ENCODE data around the gene LIN7A.

The LIN7A gene

GRCh38 chr12:80849337-80849736 is 88.4 kb downstream of the LIN7A start:
- DNase-seq = no peak

- DNase-seq = no peak
Observed at GRCh38 chr12:80848858-80849257, 88.9 kb downstream of the LIN7A start.

GRCh38 chr12:80847575-80847974 is 90.2 kb downstream of the LIN7A start:
- no peak for DNase-seq

- DNase-seq = no peak
Observed at GRCh38 chr12:80846952-80847351, 90.8 kb downstream of the LIN7A start.

- DNase-seq = no peak
Observed at GRCh38 chr12:80845639-80846038, 92.1 kb downstream of the LIN7A start.

- no peak for DNase-seq
Observed at GRCh38 chr12:80843969-80844368, 93.8 kb downstream of the LIN7A start.

GRCh38 chr12:80838708-80839107 is 99.0 kb downstream of the LIN7A start:
- no peak for DNase-seq

- no peak for DNase-seq
Observed at GRCh38 chr12:80838024-80838658, 99.6 kb downstream of the LIN7A start.

- peak; percentile 3 to 41 for DNase-seq
Observed at GRCh38 chr12:80837342-80837978, 100.3 kb downstream of the LIN7A start.

- DNase-seq = no peak
Observed at GRCh38 chr12:80834724-80835123, 103.0 kb downstream of the LIN7A start.

GRCh38 chr12:80830533-80831088 is 107.1 kb downstream of the LIN7A start:
- DNase-seq = no peak

GRCh38 chr12:80829767-80830166 is 108.0 kb downstream of the LIN7A start:
- DNase-seq = no peak

GRCh38 chr12:80825506-80825905 is 112.2 kb downstream of the LIN7A start:
- no peak for DNase-seq

- DNase-seq = no peak
Observed at GRCh38 chr12:80823393-80823792, 114.3 kb downstream of the LIN7A start.

GRCh38 chr12:80821513-80822000 is 116.2 kb downstream of the LIN7A start:
- peak; percentile 48 to 60 for DNase-seq

- no peak for DNase-seq
Observed at GRCh38 chr12:80818878-80819277, 118.9 kb downstream of the LIN7A start.

GRCh38 chr12:80815351-80815750 is 122.4 kb downstream of the LIN7A start:
- DNase-seq = no peak

- no peak for DNase-seq
Observed at GRCh38 chr12:80814453-80814852, 123.3 kb downstream of the LIN7A start.

- no peak for DNase-seq
Observed at GRCh38 chr12:80813820-80814219, 123.9 kb downstream of the LIN7A start.

GRCh38 chr12:80811957-80812708 is 125.6 kb downstream of the LIN7A start:
- DNase-seq = no peak

- DNase-seq = no peak
Observed at GRCh38 chr12:80810874-80811273, 126.9 kb downstream of the LIN7A start.

- DNase-seq = no peak
Observed at GRCh38 chr12:80807640-80808288, 130.0 kb downstream of the LIN7A start.

GRCh38 chr12:80805106-80805505 is 132.6 kb downstream of the LIN7A start:
- no peak for DNase-seq
